OCI-LY1 (cell line): ENCODE measurements around the gene GOLIM4.

ENCODE experiments used
- H2AFZ ChIP-seq: fragments of 200-600 bp; sonication (generic), shearing (Covaris generic); 2 replicates; pipeline ENCODE4 v1.6.0; 2014; ENCODE audit warnings: antibody characterized with exemption, mild to moderate bottlenecking, low read length
- H3F3A ChIP-seq: fragments of 200-600 bp; sonication (generic), shearing (Covaris generic); 2 replicates; pipeline ENCODE4 v1.6.0; 2014; ENCODE audit warnings: mild to moderate bottlenecking, antibody characterized with exemption, low read length, moderate library complexity; ENCODE audit not compliant: insufficient read depth
- H3K27ac ChIP-seq: fragments of 200-600 bp; sonication (generic); 2 replicates; pipeline ENCODE4 v1.5.1; 2014; ENCODE audit warnings: low read length, mixed run types, mild to moderate bottlenecking, low read depth; ENCODE audit not compliant: poor library complexity, severe bottlenecking
- H3K27me3 ChIP-seq: fragments of 200-600 bp; sonication (generic); 2 replicates; pipeline ENCODE4 v1.6.0; 2014; ENCODE audit warnings: antibody characterized with exemption, mild to moderate bottlenecking, low read length, moderate library complexity; ENCODE audit not compliant: insufficient read depth
- H3K36me3 ChIP-seq: fragments of 200-600 bp; sonication (generic); 2 replicates; pipeline ENCODE4 v1.6.1; 2014; ENCODE audit warnings: mild to moderate bottlenecking, antibody characterized with exemption, low read length, moderate library complexity, mixed read lengths; ENCODE audit not compliant: insufficient read depth
- H3K4me1 ChIP-seq: fragments of 200-600 bp; sonication (generic); 2 replicates; pipeline ENCODE4 v1.5.1; 2014; ENCODE audit warnings: mild to moderate bottlenecking, low read length, moderate library complexity; ENCODE audit not compliant: insufficient read depth, severe bottlenecking
- H3K4me2 ChIP-seq: fragments of 200-600 bp; sonication (generic), shearing (Covaris generic); 2 replicates; pipeline ENCODE4 v1.6.1; 2014; ENCODE audit warnings: low read length
- H3K4me3 ChIP-seq: fragments of 200-600 bp; sonication (generic); 2 replicates; pipeline ENCODE4 v1.5.1; 2014; ENCODE audit warnings: low read length, low read depth, mild to moderate bottlenecking, mixed read lengths; ENCODE audit not compliant: poor library complexity, severe bottlenecking
- H3K79me2 ChIP-seq: fragments of 200-600 bp; shearing (Covaris generic); 2 replicates; pipeline ENCODE4 v1.6.1; 2016; ENCODE audit warnings: mixed run types, low read length, mixed read lengths; ENCODE audit not compliant: insufficient read depth
- H3K9ac ChIP-seq: fragments of 200-600 bp; sonication (generic), shearing (Covaris generic); 2 replicates; pipeline ENCODE4 v1.6.1; 2014; ENCODE audit warnings: mild to moderate bottlenecking, low read length, mixed read lengths
- H3K9me2 ChIP-seq: fragments of 200-600 bp; sonication (generic), shearing (Covaris generic); 2 replicates; pipeline ENCODE4 v1.6.1; 2014; ENCODE audit warnings: low read depth, mild to moderate bottlenecking, low read length, mixed read lengths
- H3K9me3 ChIP-seq: fragments of 200-600 bp; shearing (Covaris generic); 2 replicates; pipeline ENCODE4 v1.6.1; 2014; ENCODE audit warnings: low read length, mixed read lengths
- H4K20me1 ChIP-seq: fragments of 200-600 bp; sonication (generic), shearing (Covaris generic); 2 replicates; pipeline ENCODE4 v1.6.0; 2016; ENCODE audit warnings: mild to moderate bottlenecking, low read length; ENCODE audit not compliant: insufficient read depth
- CTCF ChIP-seq: fragments of 200-600 bp; sonication (generic), shearing (Covaris generic); IDR thresholded peaks from 2 replicates; pipeline ENCODE4 v1.5.1; 2017; ENCODE audit warnings: mild to moderate bottlenecking, antibody characterized with exemption, low read length, moderate library complexity, mixed read lengths
- EZH2 ChIP-seq: fragments of 200-600 bp; sonication (generic), shearing (Covaris generic); IDR thresholded peaks from 2 replicates; pipeline ENCODE4 v1.8.0; 2017; ENCODE audit warnings: borderline replicate concordance, mixed run types, mild to moderate bottlenecking, antibody characterized with exemption, low read length, moderate library complexity, mixed read lengths

The GOLIM4 gene

DNA sequence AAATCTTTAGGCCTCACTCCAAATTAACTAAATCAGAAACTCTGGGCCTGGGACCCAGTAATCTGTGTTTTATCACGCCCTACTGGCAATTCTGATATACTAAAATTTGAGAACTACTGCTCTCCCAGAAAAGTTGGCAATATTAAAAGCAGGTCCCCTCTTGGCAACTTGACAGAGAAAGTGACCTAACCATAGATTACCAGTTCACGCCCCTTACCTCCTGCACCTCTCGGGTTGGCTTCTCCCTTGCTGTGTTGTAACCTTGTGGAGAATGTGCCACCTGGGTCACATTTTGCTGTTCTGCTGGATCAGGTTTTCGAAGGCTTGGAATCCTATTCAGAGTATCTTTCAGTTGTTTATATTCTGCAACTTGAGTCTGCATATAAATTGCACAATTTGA is 59.1 kb downstream of the GOLIM4 start:
- Histone ChIP-seq H3F3A (no peaks in the 10 kb centered on the region), H3K9me2 (no peaks in the 10 kb centered on the region), H3K9ac (no peak overlapping the region)

GRCh38 chr3:168034152-168034928 is 61.4 kb downstream of the GOLIM4 start:
- Histone ChIP-seq H3K27ac (no peak overlapping the region), H4K20me1 (no peaks in the 10 kb centered on the region), H3K9me3 (no peaks in the 10 kb centered on the region), H3K4me3 (no peak overlapping the region), H3K79me2 (no peaks in the 10 kb centered on the region), H3K4me2 (no peak overlapping the region), H3F3A (no peaks in the 10 kb centered on the region), H3K9ac (no peak overlapping the region), H2AFZ (no peak overlapping the region), H3K36me3 (peaks cover 60% of the 10 kb centered on the region), H3K4me1 (no peaks in the 10 kb centered on the region), H3K9me2 (no peaks in the 10 kb centered on the region), H3K27me3 (no peaks in the 10 kb centered on the region)
- TF ChIP-seq CTCF = no peak
- TF ChIP-seq EZH2 = no peak

More for the DNA sequence above, 59.1 kb downstream of the GOLIM4 start:
- H3K79me2 ChIP-seq = no peaks in the 10 kb centered on the region
- peaks cover 45% of the 10 kb centered on the region for H3K36me3 ChIP-seq
- no peak overlapping the region for H3K4me2 ChIP-seq
- no peaks in the 10 kb centered on the region for H4K20me1 ChIP-seq
- H3K27me3 ChIP-seq = no peaks in the 10 kb centered on the region
- no peaks in the 10 kb centered on the region for H3K4me1 ChIP-seq
- no peak overlapping the region for H3K27ac ChIP-seq
- no peaks in the 10 kb centered on the region for H3K9me3 ChIP-seq
- H3K4me3 ChIP-seq = no peak overlapping the region
- TF ChIP-seq EZH2 (no peak), CTCF (no peak)
- H2AFZ ChIP-seq = no peak overlapping the region

DNA sequence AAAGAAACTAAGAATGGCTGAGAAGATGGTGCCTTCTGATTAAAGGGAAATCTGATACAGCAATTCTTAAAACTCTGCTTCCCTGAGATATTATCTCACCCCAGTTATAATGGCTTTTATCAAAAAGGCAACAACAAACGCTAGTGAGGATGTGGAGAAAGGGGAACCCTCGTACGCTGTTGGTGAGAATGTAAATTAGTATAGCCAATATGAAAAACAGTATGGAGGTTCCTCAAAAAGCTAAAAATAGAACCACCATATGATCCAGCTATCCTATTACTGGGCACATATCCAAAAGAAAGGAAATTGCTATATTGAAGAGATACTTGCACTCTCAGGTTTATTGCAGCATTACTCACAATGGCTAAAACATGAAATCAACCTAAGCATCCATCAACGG is 65.1 kb downstream of the GOLIM4 start:
- H3K4me1 ChIP-seq = no peaks in the 10 kb centered on the region
- no peak overlapping the region for H3K4me3 ChIP-seq
- no peak for TF ChIP-seq CTCF
- no peak for TF ChIP-seq EZH2
- no peaks in the 10 kb centered on the region for H3F3A ChIP-seq
- no peaks in the 10 kb centered on the region for H3K9me3 ChIP-seq
- no peaks in the 10 kb centered on the region for H4K20me1 ChIP-seq
- no peak overlapping the region for H3K27ac ChIP-seq
- no peak overlapping the region for H3K4me2 ChIP-seq
- H3K9ac ChIP-seq = no peak overlapping the region
- peaks cover 78% of the 10 kb centered on the region for H3K36me3 ChIP-seq
- no peak overlapping the region for H2AFZ ChIP-seq
- H3K9me2 ChIP-seq = no peaks in the 10 kb centered on the region
- no peaks in the 10 kb centered on the region for H3K79me2 ChIP-seq
- H3K27me3 ChIP-seq = no peaks in the 10 kb centered on the region
